Right forelimb (tissue), 1 donor: ENCODE results near the gene CDH4.

Source experiments
- DNase-seq: peaks from one replicate; pipeline ENCODE4 v3.0.0-alpha.2; 2018

The CDH4 gene

GRCh38 chr20:61805781-61806180 lies 553.7 kb downstream of the CDH4 start:
- DNase-seq, result no peak

- no peak for DNase-seq
These were observed 554.3 kb downstream of the CDH4 start for GRCh38 chr20:61806314-61806713.

GRCh38 chr20:61806995-61807394 lies 554.9 kb downstream of the CDH4 start:
- no peak for DNase-seq

GRCh38 chr20:61807471-61808160 lies 555.6 kb downstream of the CDH4 start:
- DNase-seq, result no peak

- DNase-seq, result no peak
These were observed 556.4 kb downstream of the CDH4 start for GRCh38 chr20:61808447-61808846.

GRCh38 chr20:61809006-61809770 lies 557.1 kb downstream of the CDH4 start:
- no peak for DNase-seq

- no peak for DNase-seq
These were observed 558.1 kb downstream of the CDH4 start for GRCh38 chr20:61810066-61810737.

GRCh38 chr20:61810738-61811135 lies 558.7 kb downstream of the CDH4 start:
- no peak for DNase-seq

GRCh38 chr20:61811166-61811565 lies 559.1 kb downstream of the CDH4 start:
- DNase-seq, result no peak

GRCh38 chr20:61812121-61812844 lies 560.2 kb downstream of the CDH4 start:
- DNase-seq, result no peak

- DNase-seq, result no peak
These were observed 560.9 kb downstream of the CDH4 start for GRCh38 chr20:61812845-61813485.

- no peak for DNase-seq
These were observed 561.7 kb downstream of the CDH4 start for GRCh38 chr20:61813791-61814190.

- no peak for DNase-seq
These were observed 562.2 kb downstream of the CDH4 start for GRCh38 chr20:61814244-61814643.

- no peak for DNase-seq
These were observed 562.7 kb downstream of the CDH4 start for GRCh38 chr20:61814726-61815125.

GRCh38 chr20:61815176-61815575 lies 563.1 kb downstream of the CDH4 start:
- no peak for DNase-seq

- no peak for DNase-seq
These were observed 563.6 kb downstream of the CDH4 start for GRCh38 chr20:61815678-61816077.

GRCh38 chr20:61816606-61817460 lies 564.8 kb downstream of the CDH4 start:
- DNase-seq, result no peak

- DNase-seq, result no peak
These were observed 565.5 kb downstream of the CDH4 start for GRCh38 chr20:61817575-61817974.

- DNase-seq, result no peak
These were observed 566.9 kb downstream of the CDH4 start for GRCh38 chr20:61818746-61819573.

GRCh38 chr20:61819574-61819846 lies 567.4 kb downstream of the CDH4 start:
- DNase-seq, result no peak
